GM21447 (cell line): ENCODE results near the gene RBPJ.
A peak's percentile ranks its signal among the peaks of the same experiment; 100 is the strongest.
"Not testable (repeated sequence)": the region's sequence is repeated elsewhere in the genome, so short reads cannot be mapped to it uniquely, and the experiment has no call there.

Experiments
- ATAC-seq: cut with Tn5 transposase; IDR thresholded peaks from one replicate; pipeline ENCODE4 v1.9.1; 2021; ENCODE audit not compliant: unreplicated experiment

The RBPJ gene

GRCh38 chr4:26300314-26301307 lies 20.2 kb upstream of the RBPJ start:
- no peak for ATAC-seq

- no peak for ATAC-seq
Observed at GRCh38 chr4:26302031-26302899, 18.5 kb upstream of the RBPJ start.

GRCh38 chr4:26303008-26303407 lies 17.8 kb upstream of the RBPJ start:
- no peak for ATAC-seq

DNA sequence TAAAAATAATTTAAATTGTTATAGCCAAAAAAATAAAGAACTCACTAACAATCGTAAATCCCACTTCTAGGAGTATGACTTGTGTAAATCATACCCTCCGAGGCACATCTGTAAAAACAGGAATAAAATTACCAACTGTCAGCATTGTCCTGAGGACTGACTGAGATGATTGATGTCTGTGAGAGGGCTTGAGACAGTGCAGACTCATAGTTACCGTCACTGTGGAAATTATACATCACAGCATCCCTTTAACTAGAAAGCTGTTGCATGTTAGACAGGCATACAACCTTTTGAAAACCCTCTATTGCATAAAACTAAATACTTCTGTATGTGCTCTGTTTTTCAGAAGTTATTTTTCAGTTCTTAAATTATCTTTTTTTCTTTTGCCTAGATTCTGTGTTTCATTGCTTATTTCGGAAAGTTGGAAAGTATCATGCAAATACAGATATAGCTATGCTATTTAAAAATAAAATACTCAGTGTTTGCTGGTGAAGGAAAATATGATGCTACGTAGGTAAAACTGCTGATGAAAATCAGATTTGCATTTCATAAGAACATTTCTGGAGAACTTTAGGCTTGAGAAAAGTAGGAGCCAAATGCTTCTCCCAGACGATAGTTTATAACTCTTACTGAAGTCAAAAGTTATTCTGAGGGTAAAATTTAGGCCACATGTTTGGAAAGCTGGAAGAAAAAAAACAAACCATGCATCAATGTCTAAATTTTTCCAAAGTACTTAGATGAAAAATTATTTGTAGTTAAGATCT lies 13.6 kb upstream of the RBPJ start:
- ATAC-seq: no peak

GRCh38 chr4:26308568-26308967 lies 12.2 kb upstream of the RBPJ start:
- ATAC-seq: no peak

GRCh38 chr4:26310264-26310663 lies 10.6 kb upstream of the RBPJ start:
- no peak for ATAC-seq

DNA sequence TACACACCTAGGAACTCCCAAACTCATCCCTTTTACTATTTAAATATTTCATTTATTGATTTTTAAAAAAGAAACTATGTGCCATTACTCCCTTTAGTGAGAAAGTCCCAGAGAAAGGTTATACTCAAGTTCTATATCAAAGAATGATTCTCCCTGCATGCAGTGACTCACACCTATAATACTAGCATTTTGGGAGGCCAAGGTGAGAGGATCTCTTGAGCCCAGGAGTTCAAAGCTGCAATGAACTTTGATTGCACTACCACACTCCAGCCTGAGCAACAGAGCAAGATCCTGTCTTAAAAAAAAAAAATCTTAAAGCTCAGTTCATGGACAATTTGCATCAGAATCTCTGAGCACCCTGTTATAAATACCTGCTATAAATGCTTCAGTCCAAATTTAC lies 9.2 kb upstream of the RBPJ start:
- peak; percentile 10 for ATAC-seq

- not testable (repeated sequence) for ATAC-seq
Observed at GRCh38 chr4:26315316-26315932, 5.4 kb upstream of the RBPJ start.

DNA sequence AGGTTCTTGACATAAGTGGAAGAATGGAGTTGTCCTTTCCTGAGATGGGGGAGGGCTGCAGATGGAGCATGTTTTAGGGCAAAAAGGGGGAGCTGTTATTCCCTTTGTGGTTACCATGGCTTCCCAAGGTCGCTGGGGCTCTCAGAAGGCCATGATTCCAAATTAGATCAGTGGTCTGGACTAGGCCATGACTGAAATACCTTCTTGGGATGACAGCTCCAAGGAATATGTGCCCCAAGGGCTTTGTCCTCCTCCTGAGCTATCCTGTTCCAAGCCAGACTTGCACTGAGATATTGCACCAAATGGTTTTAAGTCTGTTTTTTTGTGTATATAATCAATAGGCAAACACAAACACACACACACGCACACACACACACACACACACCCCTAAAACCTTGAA lies 3.0 kb upstream of the RBPJ start:
- no peak for ATAC-seq

DNA sequence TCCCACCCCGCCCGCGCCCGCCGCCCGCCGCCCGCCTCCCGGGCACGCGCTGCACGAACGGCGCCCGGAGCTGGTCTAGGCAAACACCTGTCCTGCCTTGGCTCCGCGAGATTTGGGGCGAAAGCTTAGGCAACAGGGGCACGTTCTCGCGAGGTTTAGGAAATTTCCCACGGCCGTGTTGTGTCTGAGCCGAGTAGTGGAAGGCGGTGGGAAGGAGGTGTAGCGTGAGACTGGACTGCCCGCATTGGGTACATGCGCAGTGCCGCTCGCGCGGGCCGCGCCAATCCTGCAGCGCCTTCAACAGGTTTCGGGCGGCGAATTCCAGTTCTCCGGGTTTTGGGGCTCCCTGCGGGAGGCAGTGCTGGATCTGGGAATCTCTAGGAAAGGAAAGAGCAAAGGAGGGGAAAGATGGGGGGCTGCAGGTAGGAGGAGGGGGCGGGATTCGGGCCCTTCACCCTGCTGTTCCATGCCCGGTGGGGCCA lies 1.3 kb upstream of the RBPJ start:
- peak; percentile 76 for ATAC-seq

DNA sequence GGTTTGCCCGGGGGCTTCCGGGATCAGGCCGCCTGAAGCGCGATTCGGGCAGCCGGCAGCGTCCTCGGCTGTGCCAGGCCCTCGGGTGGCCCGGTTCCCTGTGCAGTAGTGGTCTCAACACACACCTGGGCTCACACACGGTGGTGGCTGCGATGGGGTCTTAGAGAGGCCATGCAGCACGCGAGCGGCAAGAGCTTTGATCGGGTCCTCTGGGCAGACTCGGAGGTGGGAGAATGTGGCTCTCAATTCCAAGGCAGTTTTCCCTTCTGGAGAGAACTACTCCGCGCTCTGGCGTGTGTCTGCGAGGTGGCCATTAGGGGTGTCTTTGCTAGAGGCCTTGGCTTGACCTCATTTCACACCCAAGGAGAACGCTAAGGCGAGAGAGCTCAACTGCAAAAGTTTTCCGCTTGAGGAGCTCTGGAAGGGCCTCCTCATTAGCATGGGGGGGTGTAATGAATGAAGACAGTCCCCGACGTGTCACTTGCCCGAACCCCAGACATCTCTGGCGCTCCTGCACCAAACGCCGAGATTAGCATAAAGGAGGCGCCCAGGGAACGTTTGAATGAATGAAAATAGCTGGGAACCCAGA lies 771 bp upstream of the RBPJ start:
- ATAC-seq: peak; percentile 18

DNA sequence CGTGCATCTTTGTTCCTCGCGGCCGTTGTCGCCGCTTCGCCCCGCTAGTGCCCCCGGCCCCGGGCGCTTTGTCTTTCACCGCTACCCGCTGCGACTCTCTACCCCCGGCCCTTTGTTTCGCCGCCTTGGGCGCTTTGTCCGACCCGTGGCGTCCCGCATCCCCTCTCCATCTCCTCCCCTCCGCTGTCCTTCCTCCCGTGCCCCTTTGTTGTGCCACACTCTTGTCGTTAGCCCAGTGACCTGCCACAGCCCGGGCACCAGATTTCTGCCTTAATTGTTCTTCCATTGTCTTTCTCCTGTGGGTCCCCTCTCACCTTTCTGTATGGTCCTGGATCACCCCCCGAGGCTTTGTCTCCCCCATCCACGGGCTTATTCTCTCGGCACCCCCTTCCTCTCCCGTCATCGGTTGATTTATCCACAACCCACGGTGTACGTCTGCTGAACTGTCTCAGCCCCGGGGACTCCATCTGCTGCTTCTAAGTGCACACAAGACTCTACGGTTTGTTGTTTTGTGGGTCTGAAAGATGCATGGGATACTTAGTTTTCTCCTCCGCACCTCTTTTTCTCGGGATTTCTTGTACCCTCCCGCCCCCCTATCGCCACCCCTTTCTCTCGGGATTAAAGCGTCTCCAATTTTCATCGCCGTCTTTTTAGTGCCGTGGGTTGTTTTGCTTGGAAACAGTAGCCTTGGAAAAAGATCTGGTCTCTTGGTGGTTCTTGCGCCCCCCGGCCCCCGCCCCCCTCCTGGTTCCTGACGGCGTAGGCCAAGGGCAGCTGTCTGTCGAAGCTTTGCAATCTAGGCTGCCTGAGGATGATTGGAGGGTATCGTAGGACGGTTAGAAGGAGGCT lies 783 bp downstream of the RBPJ start:
- ATAC-seq: no peak

DNA sequence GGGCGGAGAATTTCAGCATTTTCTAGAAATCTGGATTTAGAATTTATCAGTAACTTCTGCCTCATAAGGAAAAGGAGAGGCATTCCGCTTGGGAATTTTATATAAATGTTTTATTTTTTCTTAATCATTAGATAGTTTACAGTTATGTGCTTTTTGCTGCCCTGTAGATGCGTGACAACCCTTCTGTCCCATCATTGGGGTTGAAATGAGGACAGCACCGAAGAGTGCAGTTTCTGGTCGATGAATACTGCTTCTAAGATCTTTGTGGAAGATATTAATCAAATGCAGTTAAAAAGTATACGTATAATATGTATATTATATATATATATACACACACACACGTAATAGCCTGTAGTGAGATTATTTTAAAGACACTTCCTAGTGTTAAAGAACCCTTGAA lies 1.5 kb downstream of the RBPJ start:
- ATAC-seq: no peak

DNA sequence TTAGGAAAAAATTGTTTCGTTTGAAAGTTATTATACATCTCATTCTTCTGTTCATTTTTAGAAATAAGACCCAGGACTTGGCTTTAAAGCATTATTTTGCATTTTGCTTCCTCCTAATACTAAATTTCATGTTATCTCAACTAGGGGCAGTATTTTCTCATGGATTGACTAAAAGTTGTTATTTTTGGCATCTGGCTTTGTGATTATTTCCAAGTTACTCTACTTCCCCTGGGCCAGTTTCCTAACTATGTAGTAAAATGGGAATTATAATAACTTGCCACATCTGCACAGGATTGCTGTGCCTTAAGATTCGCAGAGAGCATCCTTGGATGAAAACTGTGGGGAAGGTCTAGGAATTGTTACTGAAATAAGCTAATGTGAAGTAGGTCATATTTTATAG lies 3.0 kb downstream of the RBPJ start:
- ATAC-seq: no peak

DNA sequence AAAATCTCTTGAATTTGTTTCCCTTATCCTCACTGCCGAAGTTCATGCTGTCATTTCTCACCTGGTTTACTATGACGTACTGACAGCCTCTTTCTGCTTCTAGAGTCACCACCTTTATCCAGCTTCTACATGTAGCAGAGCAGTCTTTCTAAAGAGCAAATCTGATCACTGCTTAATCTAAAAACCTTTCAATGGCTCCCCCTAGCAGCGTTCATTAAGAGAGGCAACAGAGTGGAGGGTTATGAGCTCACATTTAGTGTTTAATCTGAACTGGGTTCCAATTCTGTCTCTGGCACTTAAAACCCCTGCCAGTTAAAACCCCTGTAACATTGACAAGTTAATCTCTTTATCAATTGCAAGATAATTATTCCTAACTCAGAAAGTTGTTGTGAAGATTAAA lies 4.4 kb downstream of the RBPJ start:
- ATAC-seq: no peak

GRCh38 chr4:26326791-26327190 lies 6.0 kb downstream of the RBPJ start:
- ATAC-seq: no peak

- ATAC-seq: peak; percentile 79
Observed at GRCh38 chr4:26330186-26330787, 9.5 kb downstream of the RBPJ start.

DNA sequence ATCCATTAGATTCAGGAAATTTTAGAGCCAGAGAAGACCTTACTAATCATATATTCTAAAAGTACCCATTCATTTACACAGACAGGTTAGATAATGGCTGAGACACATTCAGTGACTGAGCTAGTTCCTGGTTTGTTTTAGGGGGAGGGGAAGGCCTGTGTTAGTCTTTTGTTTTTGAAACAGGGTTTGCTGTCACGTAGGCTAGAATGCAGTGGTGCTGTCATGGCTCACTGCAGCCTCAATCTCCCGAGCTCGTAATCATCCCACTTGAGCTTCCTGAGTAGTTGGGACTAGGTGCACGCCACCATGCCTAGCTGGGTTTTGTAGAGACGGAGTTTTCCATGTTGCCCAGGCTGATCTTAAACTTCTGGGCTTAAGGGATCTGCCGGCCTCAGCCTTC lies 10.1 kb downstream of the RBPJ start:
- ATAC-seq: no peak
